ENCODE data around the gene NAGLU. TPM values are rescaled to one million over a fixed set of nuclear protein-coding genes. Genes with fewer than 3 reads are reported as not detected.
A peak's percentile ranks its signal among the peaks of the same experiment; 100 is the strongest.

Gene NAGLU
- total RNA-seq, 2 donors from 2014 or later: 81.5 to 123 TPM

- H3K27me3 ChIP-seq (replicated peaks; ENCODE audit: insufficient read depth): no peaks in the 10 kb centered on the region
- peak overlapping the region; percentile 82 to 85 for H3K27ac ChIP-seq
- H3K4me3 ChIP-seq: peak overlapping the region; percentile 69 to 88
- 33% methylated on average over 25 of the region's 28 CpGs for WGBS
- intact Hi-C loops (cut with DNase I): no loop called here
- no peak for TF ChIP-seq CTCF (IDR thresholded peaks at IDR 0.05)
- TF ChIP-seq POLR2AphosphoS5 (IDR thresholded peaks at IDR 0.05): no peak
- TF ChIP-seq POLR2A (IDR thresholded peaks at IDR 0.05): no peak
- H3K4me1 ChIP-seq (replicated peaks): peaks cover 28% of the 10 kb centered on the region
- H3K9me3 ChIP-seq: no peaks in the 10 kb centered on the region
- DNase-seq (ENCODE audit: low spot score): no peak
- peaks cover 0 to 8% of the 10 kb centered on the region in 2 donors for H3K36me3 ChIP-seq
Measured at GRCh38 chr17:42566215-42566882, 30.3 kb downstream of the NAGLU start.

GRCh38 chr17:42566883-42567573, 31.0 kb downstream of the NAGLU start, which contains the start of gene MLX:
TSS of gene MLX (plus strand) at chr17:42567100. CDS start at chr17:42567125, 25 bp downstream.
- peak within 1 kb of the TSS; percentile 69 to 88 for H3K4me3 ChIP-seq
- no peaks in the 10 kb centered on the region for H3K9me3 ChIP-seq
- H3K4me1 ChIP-seq (replicated peaks): peaks cover 28% of the 10 kb centered on the region
- DNase-seq (ENCODE audit: low spot score): peak; percentile 90
- intact Hi-C loops (cut with DNase I): no loop called here
- peak within 1 kb of the TSS; percentile 82 to 85 for H3K27ac ChIP-seq
- H3K36me3 ChIP-seq: peaks cover 2 to 8% of the 10 kb centered on the region in 2 donors
- peak; percentile 47 for TF ChIP-seq POLR2A (IDR thresholded peaks at IDR 0.05)
- peak; percentile 94 for TF ChIP-seq POLR2AphosphoS5 (IDR thresholded peaks at IDR 0.05)
- TF ChIP-seq CTCF (IDR thresholded peaks at IDR 0.05): peak in 2 of 4 experiments; percentile 12 to 31
- no peaks in the 10 kb centered on the region for H3K27me3 ChIP-seq (replicated peaks; ENCODE audit: insufficient read depth)
- 0% methylated on average over 49 of the region's 72 CpGs for WGBS

- WGBS: 88% methylated on average over 14 of the region's 14 CpGs
- TF ChIP-seq POLR2AphosphoS5 (IDR thresholded peaks at IDR 0.05): no peak
- intact Hi-C loops (cut with DNase I): no loop called here
- no peak overlapping the region for H3K4me3 ChIP-seq
- H3K27ac ChIP-seq: no peak overlapping the region
- H3K27me3 ChIP-seq (replicated peaks; ENCODE audit: insufficient read depth): no peaks in the 10 kb centered on the region
- H3K9me3 ChIP-seq: no peaks in the 10 kb centered on the region
- H3K36me3 ChIP-seq: peaks cover 8% of the 10 kb centered on the region in 2 donors
- no peak for DNase-seq (ENCODE audit: low spot score)
- peaks cover 20% of the 10 kb centered on the region for H3K4me1 ChIP-seq (replicated peaks)
Measured at GRCh38 chr17:42568341-42569111, 32.5 kb downstream of the NAGLU start.

GRCh38 chr17:42571435-42572225, 35.6 kb downstream of the NAGLU start:
- no peak for TF ChIP-seq CTCF (IDR thresholded peaks at IDR 0.05)
- TF ChIP-seq POLR2AphosphoS5 (IDR thresholded peaks at IDR 0.05): no peak
- TF ChIP-seq POLR2A (IDR thresholded peaks at IDR 0.05): no peak
- DNase-seq (ENCODE audit: low spot score): peak; percentile 42
- Histone ChIP-seq H3K36me3 (peaks cover 0 to 8% of the 10 kb centered on the region in 2 donors), H3K27ac (peak overlapping the region in 1 of 2 donors; percentile 50), H3K27me3 (replicated peaks; ENCODE audit: insufficient read depth) (no peaks in the 10 kb centered on the region), H3K4me1 (replicated peaks) (peaks cover 9% of the 10 kb centered on the region), H3K9me3 (no peaks in the 10 kb centered on the region), H3K4me3 (no peak overlapping the region)
- intact Hi-C loops (cut with DNase I): no loop called here
- 59% methylated on average over 12 of the region's 12 CpGs for WGBS

Data from prostate gland (tissue), 2 donors.